K562 (cell line): ENCODE data around the gene BASP1. TPM values are rescaled to one million over a fixed set of nuclear protein-coding genes. Genes with fewer than 3 reads are reported as not detected.

Source experiments
- ATAC-seq: fragments of 200-7000 bp; cut with Tn5 transposase; 3 replicates; pipeline ENCODE4 v1.9.1; 2020; ENCODE audit warnings: moderate library complexity
- BruUV-seq: library from RNA; stranded (reverse); fragments of 400-500 nt; replicated peaks from 2 replicates; lab custom pipeline; 2021; lab: Mats Ljungman, UMichigan
- CTCF ChIA-PET: fragments of 300-600 bp; formaldehyde crosslinking; extraction: SDS; loops from one replicate; lab custom pipeline; 2021; ENCODE audit warnings: low intra/inter-chr PET ratio; lab: Yijun Ruan, JAX
- POLR2A ChIA-PET: fragments of 300-600, 350-650 bp; sonication (Branson Sonifier 250); formaldehyde crosslinking; extraction: SDS; loops from one replicate; lab custom pipeline; 2021; ENCODE audit warnings: antibody characterized with exemption, inconsistent platforms; lab: Yijun Ruan, JAX
- DNase-seq, 4 experiments: peaks; one replicate each; pipeline versions ENCODE4 v3.0.0 to v3.0.0-alpha.2; 2011 to 2018; ENCODE audit warnings: low spot score in 3 of 4, mixed read lengths in 3 of 4; ENCODE audit errors: extremely low read depth in 1 of 4
- FAIRE-seq: peaks from 2 replicates; lab custom pipeline; 2011; peaks lifted over from hg19 to GRCh38; lab: Jason Lieb, UNC
- H2AFZ ChIP-seq: 2 replicates; pipeline ENCODE4 v1.6.0; 2011; ENCODE audit warnings: low read depth, low read length, control low read depth, inconsistent platforms
- H3K27ac ChIP-seq: fragments of 200-600 bp; 3 replicates; pipeline ENCODE4 v1.8.0; 2011; ENCODE audit warnings: low read depth, mild to moderate bottlenecking, control low read depth, inconsistent platforms, low read length, moderate library complexity, mixed read lengths; ENCODE audit errors: extremely low read depth
- H3K27me3 ChIP-seq, 2 experiments: fragments of 300-600 bp in 1 of 2; 2 replicates in 1 of 2; 3 replicates in 1 of 2; pipeline versions ENCODE4 v1.6.0 to v1.8.0; 2011; ENCODE audit warnings: inconsistent platforms in 2 of 2, low read length in 2 of 2, mild to moderate bottlenecking in 1 of 2, mixed read lengths in 1 of 2, moderate library complexity in 1 of 2; ENCODE audit not compliant: control insufficient read depth in 2 of 2, insufficient read depth in 2 of 2
- H3K36me3 ChIP-seq: fragments of 300-600 bp; 3 replicates; pipeline ENCODE4 v1.8.0; 2011; ENCODE audit warnings: mild to moderate bottlenecking, low read length, inconsistent platforms; ENCODE audit not compliant: control insufficient read depth, insufficient read depth
- H3K4me1 ChIP-seq, 2 experiments: fragments of 200-600 bp in 1 of 2; replicated peaks in 1 of 2; 2 replicates in 1 of 2; 3 replicates in 1 of 2; pipeline versions ENCODE4 v1.5.1 to v1.8.0; 2011; ENCODE audit warnings: inconsistent platforms in 2 of 2, low read length in 2 of 2, mild to moderate bottlenecking in 1 of 2, mixed read lengths in 1 of 2, moderate library complexity in 1 of 2; ENCODE audit not compliant: control insufficient read depth in 2 of 2, insufficient read depth in 2 of 2
- H3K4me2 ChIP-seq: 2 replicates; pipeline ENCODE4 v1.6.1; 2011; ENCODE audit warnings: low read length, control low read depth, inconsistent platforms, mixed read lengths; ENCODE audit not compliant: insufficient read depth
- H3K4me3 ChIP-seq: fragments of 200-600 bp; sonication (generic), shearing (Covaris generic); 2 replicates; pipeline ENCODE4 v1.5.1; 2016; ENCODE audit warnings: control low read depth, inconsistent platforms
- H3K79me2 ChIP-seq: fragments of 200-600 bp; 3 replicates; pipeline ENCODE4 v1.8.0; 2011; ENCODE audit warnings: low read length, inconsistent platforms; ENCODE audit not compliant: control insufficient read depth, insufficient read depth
- H3K9ac ChIP-seq, 2 experiments: 2 replicates each; pipeline versions ENCODE4 v1.6.0 to v1.6.1; 2011; ENCODE audit warnings: low read depth in 2 of 2, low read length in 2 of 2, control low read depth in 1 of 2, inconsistent platforms in 1 of 2, mild to moderate bottlenecking in 1 of 2, mixed read lengths in 1 of 2; ENCODE audit not compliant: insufficient read depth in 1 of 2
- H3K9me1 ChIP-seq: one replicate; pipeline ENCODE4 v1.6.0; 2011; ENCODE audit warnings: inconsistent platforms, mild to moderate bottlenecking, low read length, moderate library complexity; ENCODE audit not compliant: control insufficient read depth, insufficient read depth
- H3K9me3 ChIP-seq: replicated peaks from 2 replicates; pipeline ENCODE4 v1.5.1; 2011; ENCODE audit warnings: low read depth, low read length, inconsistent platforms; ENCODE audit not compliant: control insufficient read depth, insufficient read depth
- H4K20me1 ChIP-seq: replicated peaks from 2 replicates; pipeline ENCODE4 v1.6.1; 2011; ENCODE audit warnings: low read length, inconsistent platforms, mixed read lengths; ENCODE audit not compliant: control insufficient read depth, insufficient read depth
- DIDO1 ChIP-seq: fragments of 450-650 bp; IDR thresholded peaks from 2 replicates; pipeline ENCODE4 v1.6.1; 2016; ENCODE audit warnings: low read depth, missing biosample characterization, missing genetic modification characterization
- DMBX1 ChIP-seq: fragments of 250-450 bp; sonication (Bioruptor Pico); IDR thresholded peaks from 2 replicates; pipeline ENCODE4 v1.8.0; 2022; ENCODE audit warnings: inconsistent platforms, mild to moderate bottlenecking, moderate library complexity, borderline replicate concordance
- ELF2 ChIP-seq: fragments of 250-450 bp; sonication (Bioruptor Pico); IDR thresholded peaks from 2 replicates; pipeline ENCODE4 v1.5.0; 2021; ENCODE audit warnings: mild to moderate bottlenecking
- ELF4 ChIP-seq: fragments of 450-650 bp; formaldehyde crosslinking; IDR thresholded peaks from 2 replicates; pipeline ENCODE4 v1.4.0; 2022; ENCODE audit warnings: missing genetic modification characterization
- ESRRB ChIP-seq: fragments of 250-450 bp; sonication (Bioruptor Pico); IDR thresholded peaks from 2 replicates; pipeline ENCODE4 v1.5.0; 2020; ENCODE audit warnings: mild to moderate bottlenecking, moderate library complexity, borderline replicate concordance
- FUS ChIP-seq: fragments of 200-400 bp; formaldehyde crosslinking; optimal IDR thresholded peaks from 2 replicates; pipeline ENCODE3; 2017; ENCODE audit warnings: low read depth, low read length
- KAT2B ChIP-seq: IDR thresholded peaks from one replicate; pipeline ENCODE4 v1.6.1; 2012; ENCODE audit warnings: low read depth, mild to moderate bottlenecking, control low read depth, inconsistent platforms, low read length, moderate library complexity
- MCM5 ChIP-seq: fragments of 450-650 bp; IDR thresholded peaks from 2 replicates; pipeline ENCODE4 v1.6.1; 2016; ENCODE audit warnings: low read depth
- NCOA4 ChIP-seq: fragments of 450-650 bp; IDR thresholded peaks from 2 replicates; pipeline ENCODE4 v1.6.1; 2018; ENCODE audit warnings: mild to moderate bottlenecking; ENCODE audit not compliant: partially characterized antibody
- PTBP1 ChIP-seq: fragments of 200-400 bp; formaldehyde crosslinking; IDR thresholded peaks from 2 replicates; pipeline ENCODE4 v1.6.1; 2017; ENCODE audit warnings: low read depth, low read length
- SETDB1 ChIP-seq: IDR thresholded peaks from one replicate; pipeline ENCODE4 v1.6.1; 2012; ENCODE audit warnings: low read length, control low read depth, inconsistent platforms
- SMARCB1 ChIP-seq: IDR thresholded peaks from 2 replicates; pipeline ENCODE4 v1.6.1; 2011; ENCODE audit warnings: improper control_type of control experiment, low read depth; ENCODE audit not compliant: insufficient read length
- SREBF2 ChIP-seq: sonication (generic); formaldehyde crosslinking; IDR thresholded peaks from 2 replicates; pipeline ENCODE4 v1.4.0; 2020; ENCODE audit warnings: mild to moderate bottlenecking, missing genetic modification reagents
- TAL1 ChIP-seq: fragments of 450-650 bp; IDR thresholded peaks from 2 replicates; pipeline ENCODE4 v1.6.1; 2016; ENCODE audit warnings: mild to moderate bottlenecking
- U2AF1 ChIP-seq: fragments of 200-400 bp; formaldehyde crosslinking; optimal IDR thresholded peaks from 2 replicates; pipeline ENCODE3; 2017; ENCODE audit warnings: mild to moderate bottlenecking, low read depth, low read length, moderate library complexity
- ZNF347 ChIP-seq: fragments of 450-650 bp; formaldehyde crosslinking; IDR thresholded peaks from 2 replicates; pipeline ENCODE4 v1.4.0; 2020; ENCODE audit warnings: low read depth, mild to moderate bottlenecking, moderate library complexity
- ZNF785 ChIP-seq: fragments of 250-450 bp; sonication (Bioruptor Pico); IDR thresholded peaks from 2 replicates; pipeline ENCODE4 v1.4.0; 2020; ENCODE audit warnings: mild to moderate bottlenecking
- WGBS: fragments of 100-300 bp; shearing (Covaris generic); methylation state at CpG from one replicate; pipeline ENCODE4 v1.1.6; 2016; ENCODE audit warnings: low coverage, mixed read lengths; ENCODE audit not compliant: insufficient coverage; ENCODE audit errors: missing lambda C conversion rate; 5-methylcytosine and 5-hydroxymethylcytosine counted together
- in situ Hi-C: fragments of 300-500 bp; cut with MboI; formaldehyde crosslinking; loops from 4 replicates; pipeline ENCODE4 v1.15.0; 2018; ENCODE audit warnings: inconsistent platforms, mixed read lengths
- intact Hi-C: fragments of 100-400 bp; cut with micrococcal nuclease; formaldehyde crosslinking; loops from 2 replicates; pipeline ENCODE4 v1.14.2; 2022
- polyA plus RNA-seq, 8 experiments: library from polyadenylated mRNA; depleted of rRNA in 4 of 8; stranded (reverse) in 5 of 8; unstranded in 3 of 8; fragments of >200 nt; fragmentation: Nextera tagmentation in 2 of 8; fragmentation: Illumina TruSeq in 1 of 8; extraction: Ambion mirVana in 2 of 8; extraction: Trizol in 1 of 8; gene quantifications; 2 replicates each; pipeline versions ENCODE4 v1.2.1 to v1.2.3, GENCODE V29; 2011 to 2014; ENCODE audit warnings: inconsistent platforms in 1 of 8, missing spikeins in 1 of 8
- total RNA-seq, 7 experiments: library from RNA; depleted of rRNA in 6 of 7; stranded (reverse); fragments of >200 nt in 6 of 7; fragmentation: Illumina TruSeq in 2 of 7; extraction: Trizol in 2 of 7; gene quantifications; 2 replicates each; pipeline versions ENCODE4 v1.2.1 to v1.2.3, GENCODE V29; 2011 to 2021; ENCODE audit warnings: low replicate concordance in 1 of 7
- TF ChIP-seq, protein P1 (sequence below), 2 experiments: fragments of 450-650 bp in 1 of 2; sonication (generic) in 1 of 2; formaldehyde crosslinking; conservative IDR thresholded peaks; 2 replicates each; pipeline versions ENCODE4 v1.4.0 to v1.8.1; 2020 to 2022; ENCODE audit warnings: mild to moderate bottlenecking in 1 of 2, missing genetic modification reagents in 1 of 2
- TF ChIP-seq, protein P2 (sequence below), 2 experiments: IDR thresholded peaks; 2 replicates each; pipeline ENCODE4 v1.6.1; 2011; ENCODE audit warnings: borderline replicate concordance in 1 of 2, control low read depth in 1 of 2, low read depth in 1 of 2, low read length in 1 of 2, mild to moderate bottlenecking in 1 of 2, mixed read lengths in 1 of 2, moderate library complexity in 1 of 2; ENCODE audit not compliant: insufficient read depth in 1 of 2, insufficient read length in 1 of 2, poor library complexity in 1 of 2, severe bottlenecking in 1 of 2; ENCODE audit errors: extremely low read depth in 1 of 2

Gene BASP1
- total and polyA plus RNA-seq, 9 of the 15 experiments (the other 6 are each of a cell fraction or from before 2014, with no cell fraction given): 0.22 TPM; not detected in 8

DNA sequence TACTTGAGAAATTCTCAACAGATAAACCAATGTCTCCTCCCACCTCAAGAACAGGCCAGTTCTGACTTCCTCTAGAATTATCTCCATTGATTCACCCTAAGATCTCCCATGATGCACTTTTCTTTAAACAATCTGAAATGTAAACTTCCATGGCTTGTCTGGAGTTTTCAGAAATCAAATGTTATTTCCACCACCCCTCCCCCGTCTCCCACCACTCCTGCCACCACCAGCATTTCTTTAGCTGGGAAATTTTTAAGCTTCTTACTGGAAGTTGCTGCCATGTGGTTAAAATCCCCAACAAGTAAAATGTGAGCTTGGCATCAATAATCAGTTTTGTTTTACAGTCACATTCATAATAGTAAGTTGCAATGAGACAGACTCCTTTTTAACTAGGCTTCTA is 32.8 kb upstream of the BASP1 start:
- Histone ChIP-seq H3K79me2 (no peaks in the 10 kb centered on the region), H3K4me2 (no peak overlapping the region), H2AFZ (no peak overlapping the region), H3K36me3 (no peaks in the 10 kb centered on the region), H3K9ac (no peak overlapping the region), H4K20me1 (no peaks in the 10 kb centered on the region), H3K9me3 (no peaks in the 10 kb centered on the region), H3K4me3 (no peak overlapping the region), H3K4me1 (no peaks in the 10 kb centered on the region), H3K27ac (no peak overlapping the region), H3K9me1 (no peaks in the 10 kb centered on the region), H3K27me3 (0 out of 5 replicates have a peak, but pooled peaks cover 0 to 5% of the 10 kb centered on the region in 2 experiments)
- ChIA-PET CTCF (no interaction called here), POLR2A (interaction anchor here (0.8 kb wide), 1 partner anchor 623 kb away, joined by 3 read pairs; no protein-coding TSS in a partner anchor)
- DNase-seq: no peak
- TF ChIP-seq ELF4: no peak
- no peak for TF ChIP-seq ZNF347 (CRISPR knock-in tag)
- TF ChIP-seq ESRRB: no peak
- TF ChIP-seq, protein P1, sequence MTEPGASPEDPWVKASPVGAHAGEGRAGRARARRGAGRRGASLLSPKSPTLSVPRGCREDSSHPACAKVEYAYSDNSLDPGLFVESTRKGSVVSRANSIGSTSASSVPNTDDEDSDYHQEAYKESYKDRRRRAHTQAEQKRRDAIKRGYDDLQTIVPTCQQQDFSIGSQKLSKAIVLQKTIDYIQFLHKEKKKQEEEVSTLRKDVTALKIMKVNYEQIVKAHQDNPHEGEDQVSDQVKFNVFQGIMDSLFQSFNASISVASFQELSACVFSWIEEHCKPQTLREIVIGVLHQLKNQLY (CRISPR knock-in tag; conservative IDR thresholded peaks at IDR 0.05): no peak
- no peak for TF ChIP-seq TAL1
- no peak for TF ChIP-seq KAT2B
- TF ChIP-seq, protein P2, sequence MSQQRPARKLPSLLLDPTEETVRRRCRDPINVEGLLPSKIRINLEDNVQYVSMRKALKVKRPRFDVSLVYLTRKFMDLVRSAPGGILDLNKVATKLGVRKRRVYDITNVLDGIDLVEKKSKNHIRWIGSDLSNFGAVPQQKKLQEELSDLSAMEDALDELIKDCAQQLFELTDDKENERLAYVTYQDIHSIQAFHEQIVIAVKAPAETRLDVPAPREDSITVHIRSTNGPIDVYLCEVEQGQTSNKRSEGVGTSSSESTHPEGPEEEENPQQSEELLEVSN (IDR thresholded peaks at IDR 0.05; ENCODE audit: borderline replicate concordance in 1 of 2, extremely low read depth in 1 of 2, insufficient read depth in 1 of 2, insufficient read length in 1 of 2, low read depth in 1 of 2, low read length in 1 of 2, poor library complexity in 1 of 2, severe bottlenecking in 1 of 2): no peak
- TF ChIP-seq FUS: no peak
- TF ChIP-seq ELF2 (CRISPR knock-in tag): no peak
- no peak for TF ChIP-seq SETDB1
- no peak for TF ChIP-seq PTBP1
- no peak for TF ChIP-seq ZNF785
- TF ChIP-seq U2AF1: no peak
- no peak for TF ChIP-seq DIDO1 (tag)
- TF ChIP-seq NCOA4: no peak
- TF ChIP-seq SMARCB1: no peak
- TF ChIP-seq SREBF2 (CRISPR knock-in tag): no peak
- no peak for TF ChIP-seq MCM5
- TF ChIP-seq DMBX1: no peak
- in situ Hi-C loops: no loop called here
- intact Hi-C loops: no loop called here
- 6% methylated on average over 1 of the region's 1 CpG for WGBS
- no peak for ATAC-seq
- FAIRE-seq: no peak
- no TSS peak for BruUV-seq
